SU-DHL-6 (cell line): Measurements from ENCODE around the gene PXK.

Source experiments
- H2AFZ ChIP-seq: fragments of 200-600 bp; sonication (generic); 2 replicates; pipeline ENCODE4 v1.6.1; 2014; ENCODE audit warnings: low read depth, mild to moderate bottlenecking, moderate library complexity, mixed read lengths, antibody characterized with exemption, low read length; ENCODE audit not compliant: severe bottlenecking
- H3F3A ChIP-seq: fragments of 200-600 bp; shearing (Covaris generic); 2 replicates; pipeline ENCODE4 v1.6.0; 2016; ENCODE audit warnings: antibody characterized with exemption, mild to moderate bottlenecking; ENCODE audit not compliant: insufficient read depth
- H3K27ac ChIP-seq: fragments of 200-600 bp; sonication (generic); 2 replicates; pipeline ENCODE4 v1.5.1; 2016; ENCODE audit warnings: low read depth, mild to moderate bottlenecking, low read length, moderate library complexity, mixed read lengths
- H3K27me3 ChIP-seq: fragments of 200-600 bp; sonication (generic), shearing (Covaris generic); 2 replicates; pipeline ENCODE4 v1.6.0; 2014; ENCODE audit warnings: mild to moderate bottlenecking, low read length
- H3K36me3 ChIP-seq: fragments of 200-600 bp; sonication (generic); 2 replicates; pipeline ENCODE4 v1.6.1; 2014; ENCODE audit warnings: mild to moderate bottlenecking, low read length, mixed read lengths
- H3K4me2 ChIP-seq: fragments of 300-600, 200-600 bp; shearing (Covaris generic), sonication (generic); 2 replicates; pipeline ENCODE4 v1.6.0; 2014; ENCODE audit warnings: low read length, low read depth, mild to moderate bottlenecking; ENCODE audit not compliant: poor library complexity, severe bottlenecking
- H3K4me3 ChIP-seq: fragments of 200-600 bp; sonication (generic); 2 replicates; pipeline ENCODE4 v1.5.1; 2014; ENCODE audit warnings: antibody characterized with exemption, low read length, mild to moderate bottlenecking, mixed read lengths; ENCODE audit not compliant: insufficient read depth, poor library complexity, severe bottlenecking
- H3K79me2 ChIP-seq: fragments of 200-600 bp; sonication (generic); 2 replicates; pipeline ENCODE4 v1.6.1; 2014; ENCODE audit warnings: mild to moderate bottlenecking, low read length, moderate library complexity; ENCODE audit not compliant: insufficient read depth
- H3K9ac ChIP-seq: fragments of 200-600 bp; sonication (generic); 2 replicates; pipeline ENCODE4 v1.7.0; 2014; ENCODE audit warnings: mild to moderate bottlenecking, low read length
- H3K9me2 ChIP-seq: fragments of 200-600 bp; sonication (generic); replicated peaks from 2 replicates; pipeline ENCODE4 v1.6.1; 2014; ENCODE audit warnings: low read length; ENCODE audit not compliant: insufficient read depth
- H3K9me3 ChIP-seq: fragments of 200-600 bp; sonication (generic); 2 replicates; pipeline ENCODE4 v1.6.1; 2014; ENCODE audit warnings: low read length, mixed read lengths; ENCODE audit not compliant: insufficient read depth
- H4K20me1 ChIP-seq: fragments of 200-600 bp; sonication (generic); 2 replicates; pipeline ENCODE4 v1.6.1; 2014; ENCODE audit warnings: low read depth, mild to moderate bottlenecking, antibody characterized with exemption, low read length, moderate library complexity, mixed read lengths
- EZH2phosphoT487 ChIP-seq: fragments of 200-600 bp; sonication (generic), shearing (Covaris generic); conservative IDR thresholded peaks from 2 replicates; pipeline ENCODE4 v1.6.1; 2018; ENCODE audit warnings: mild to moderate bottlenecking, antibody characterized with exemption, low read length, moderate library complexity, mixed read lengths
- TF ChIP-seq, protein P1 (sequence below): fragments of 200-600 bp; sonication (generic); IDR thresholded peaks from one replicate; pipeline ENCODE4 v1.5.1; 2017; ENCODE audit warnings: antibody characterized with exemption, mild to moderate bottlenecking, low read length, moderate library complexity; ENCODE audit not compliant: insufficient read depth, poor library complexity, severe bottlenecking

PXK gene

DNA sequence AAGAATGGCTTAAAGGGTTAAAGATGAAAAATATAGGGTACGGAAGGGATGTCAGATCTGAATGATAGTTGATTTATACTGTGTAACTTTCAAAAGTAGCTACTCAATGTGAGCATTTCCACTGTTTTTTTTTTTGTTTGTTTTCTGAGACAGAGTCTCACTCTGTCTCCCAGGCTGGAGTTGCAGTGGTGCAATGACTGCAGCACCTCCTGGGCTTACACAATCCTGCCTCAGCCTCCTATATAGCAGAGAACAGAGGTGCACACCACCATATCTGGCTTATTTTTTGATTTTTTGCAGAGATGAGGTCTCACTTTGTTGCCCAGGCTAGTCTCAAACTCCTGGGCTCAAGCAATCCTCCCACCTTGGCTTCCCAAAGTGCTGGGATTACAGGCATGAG lies 9.9 kb upstream of the PXK start:
- Histone ChIP-seq H3K27ac (no peak overlapping the region), H3K4me3 (no peak overlapping the region), H3F3A (peaks cover 19% of the 10 kb centered on the region), H3K79me2 (0 out of 2 replicates have a peak, but pooled peaks cover 3% of the 10 kb centered on the region), H3K4me2 (no peak overlapping the region), H3K36me3 (0 out of 2 replicates have a peak, but pooled peaks cover 4% of the 10 kb centered on the region), H3K9me3 (no peaks in the 10 kb centered on the region), H2AFZ (no peak overlapping the region), H3K27me3 (no peaks in the 10 kb centered on the region), H3K9ac (no peak overlapping the region), H3K9me2 (no peaks in the 10 kb centered on the region), H4K20me1 (no peaks in the 10 kb centered on the region)
- TF ChIP-seq, protein P1, sequence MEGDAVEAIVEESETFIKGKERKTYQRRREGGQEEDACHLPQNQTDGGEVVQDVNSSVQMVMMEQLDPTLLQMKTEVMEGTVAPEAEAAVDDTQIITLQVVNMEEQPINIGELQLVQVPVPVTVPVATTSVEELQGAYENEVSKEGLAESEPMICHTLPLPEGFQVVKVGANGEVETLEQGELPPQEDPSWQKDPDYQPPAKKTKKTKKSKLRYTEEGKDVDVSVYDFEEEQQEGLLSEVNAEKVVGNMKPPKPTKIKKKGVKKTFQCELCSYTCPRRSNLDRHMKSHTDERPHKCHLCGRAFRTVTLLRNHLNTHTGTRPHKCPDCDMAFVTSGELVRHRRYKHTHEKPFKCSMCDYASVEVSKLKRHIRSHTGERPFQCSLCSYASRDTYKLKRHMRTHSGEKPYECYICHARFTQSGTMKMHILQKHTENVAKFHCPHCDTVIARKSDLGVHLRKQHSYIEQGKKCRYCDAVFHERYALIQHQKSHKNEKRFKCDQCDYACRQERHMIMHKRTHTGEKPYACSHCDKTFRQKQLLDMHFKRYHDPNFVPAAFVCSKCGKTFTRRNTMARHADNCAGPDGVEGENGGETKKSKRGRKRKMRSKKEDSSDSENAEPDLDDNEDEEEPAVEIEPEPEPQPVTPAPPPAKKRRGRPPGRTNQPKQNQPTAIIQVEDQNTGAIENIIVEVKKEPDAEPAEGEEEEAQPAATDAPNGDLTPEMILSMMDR, result no peak
- no peak for TF ChIP-seq EZH2phosphoT487

DNA sequence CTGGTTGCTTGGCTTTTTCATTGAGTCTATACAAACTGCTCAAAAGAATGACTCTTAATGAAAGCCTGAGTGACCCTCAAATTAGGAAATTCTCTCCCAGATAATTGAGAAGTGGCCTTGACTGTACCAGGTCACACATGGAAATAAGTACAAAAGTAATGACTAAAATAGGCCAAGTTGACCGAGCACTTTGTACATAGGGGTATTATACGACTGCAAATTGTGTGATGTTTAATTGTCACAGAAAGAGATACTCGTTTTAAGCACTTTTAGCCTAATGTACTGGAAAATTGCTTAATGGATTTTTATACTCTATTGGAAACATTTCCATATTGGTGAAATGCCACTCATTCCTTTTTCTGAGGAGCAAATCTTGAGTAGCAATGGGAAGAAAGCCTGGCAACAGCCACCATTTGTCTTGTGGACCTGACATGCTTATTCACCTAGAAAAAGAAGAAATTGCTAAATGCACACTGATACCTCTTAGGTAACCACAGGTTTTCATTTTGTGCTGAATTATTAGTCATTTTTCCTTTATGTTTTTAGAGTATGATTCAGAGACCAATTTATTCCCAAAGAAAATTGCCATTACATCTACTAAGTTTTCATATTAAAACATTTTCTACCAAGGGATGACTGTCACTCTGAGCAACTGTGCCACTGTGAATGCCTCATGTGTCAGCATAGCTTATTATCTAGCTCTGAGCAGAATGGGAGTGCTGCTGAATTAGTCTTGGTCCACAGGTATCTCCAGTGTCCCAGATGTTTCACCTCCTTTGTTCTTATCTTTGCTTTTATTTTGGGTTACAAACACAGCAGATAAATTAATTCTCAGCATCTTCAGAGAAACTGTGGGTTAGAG lies 8.9 kb upstream of the PXK start:
- H3K4me2 ChIP-seq, result no peak overlapping the region

DNA sequence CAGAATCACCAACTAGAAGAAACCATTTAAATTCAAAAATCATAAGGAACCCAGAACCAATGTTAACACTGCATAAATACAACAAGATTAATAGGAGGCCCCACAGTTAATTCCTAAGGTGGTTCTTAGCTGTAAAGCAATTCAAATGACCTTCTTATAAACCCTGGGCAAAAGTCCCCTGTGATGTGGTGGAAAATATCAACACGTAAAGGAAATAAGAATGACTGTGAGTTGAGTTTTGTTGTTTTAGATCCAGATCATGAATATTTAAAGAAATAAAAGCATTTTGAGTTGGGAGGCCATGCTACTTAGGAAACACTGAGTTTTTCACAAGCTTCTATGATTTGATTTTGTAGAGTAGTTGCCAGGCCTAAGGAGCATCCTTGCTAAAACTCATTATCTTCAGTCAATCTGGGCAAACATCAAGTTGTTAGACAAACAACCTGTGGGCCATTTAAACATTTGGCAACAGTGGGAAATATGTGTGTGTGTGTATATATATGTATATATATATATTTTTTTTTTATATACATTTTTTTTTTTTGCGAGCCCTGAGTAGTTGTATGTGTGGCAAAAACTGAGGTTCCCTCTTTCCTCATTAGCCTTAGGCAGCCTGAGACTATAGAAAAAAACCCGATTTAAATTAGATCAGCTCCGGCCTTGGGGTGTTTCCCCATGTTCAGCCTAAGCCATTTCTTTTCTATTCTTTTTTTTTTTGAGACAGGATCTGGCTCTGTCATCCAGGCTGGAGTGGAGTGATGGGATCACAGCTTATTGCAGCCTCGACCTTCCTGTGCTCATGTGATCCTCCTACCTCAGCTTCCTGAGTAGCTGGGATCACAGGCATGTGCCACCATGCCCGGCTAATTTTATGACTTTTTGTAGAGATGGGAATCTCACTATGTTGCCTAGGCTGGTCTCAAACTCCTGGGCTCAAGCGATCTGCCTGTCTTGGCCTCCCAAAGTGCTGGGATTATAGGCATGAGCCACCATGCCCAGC lies 8.0 kb upstream of the PXK start:
- Histone ChIP-seq H2AFZ (no peak overlapping the region), H3K27ac (no peak overlapping the region)
- no peak for TF ChIP-seq EZH2phosphoT487
- TF ChIP-seq, protein P1, result no peak

More for the DNA sequence above, 8.9 kb upstream of the PXK start:
- H3K4me3 ChIP-seq, result no peak overlapping the region
- 0 out of 2 replicates have a peak, but pooled peaks cover 3% of the 10 kb centered on the region for H3K79me2 ChIP-seq
- no peak for TF ChIP-seq EZH2phosphoT487
- TF ChIP-seq, protein P1, result no peak
- H4K20me1 ChIP-seq, result no peaks in the 10 kb centered on the region
- peaks cover 19% of the 10 kb centered on the region for H3F3A ChIP-seq
- H3K36me3 ChIP-seq, result no peaks in the 10 kb centered on the region
- H2AFZ ChIP-seq, result no peak overlapping the region
- H3K9ac ChIP-seq, result no peak overlapping the region
- no peaks in the 10 kb centered on the region for H3K9me3 ChIP-seq
- no peaks in the 10 kb centered on the region for H3K9me2 ChIP-seq
- no peak overlapping the region for H3K27ac ChIP-seq
- no peaks in the 10 kb centered on the region for H3K27me3 ChIP-seq

More for the DNA sequence above, 8.0 kb upstream of the PXK start:
- no peaks in the 10 kb centered on the region for H3K36me3 ChIP-seq
- no peaks in the 10 kb centered on the region for H3K9me2 ChIP-seq
- no peaks in the 10 kb centered on the region for H3K9me3 ChIP-seq
- no peaks in the 10 kb centered on the region for H3K27me3 ChIP-seq
- peaks cover 20% of the 10 kb centered on the region for H3F3A ChIP-seq
- H3K4me3 ChIP-seq, result no peak overlapping the region
- no peaks in the 10 kb centered on the region for H4K20me1 ChIP-seq
- H3K79me2 ChIP-seq, result no peaks in the 10 kb centered on the region
- no peak overlapping the region for H3K4me2 ChIP-seq
- no peak overlapping the region for H3K9ac ChIP-seq
